HG03095 (cell line): Measurements from ENCODE around the gene ATXN2.
"Not testable (repeated sequence)": the region's sequence is repeated elsewhere in the genome, so short reads cannot be mapped to it uniquely, and the experiment has no call there.

Experiments used
- ATAC-seq: cut with Tn5 transposase; IDR thresholded peaks from one replicate; pipeline ENCODE4 v1.9.1; 2021; ENCODE audit warnings: moderate library complexity; ENCODE audit not compliant: unreplicated experiment

ATXN2 gene

GRCh38 chr12:111602348-111602747 lies 3.2 kb upstream of the ATXN2 start:
- ATAC-seq = no peak

- ATAC-seq = not testable (repeated sequence)
These were observed 1.9 kb upstream of the ATXN2 start for GRCh38 chr12:111600986-111601385.

GRCh38 chr12:111600205-111600642 lies 1.1 kb upstream of the ATXN2 start:
- ATAC-seq = no peak

- peak; percentile 63 for ATAC-seq
These were observed 514 bp upstream of the ATXN2 start for GRCh38 chr12:111599453-111600204.

GRCh38 chr12:111597831-111598636 lies 1.1 kb downstream of the ATXN2 start:
- peak; percentile 11 for ATAC-seq

GRCh38 chr12:111596985-111597830 lies 1.9 kb downstream of the ATXN2 start:
- ATAC-seq = no peak

GRCh38 chr12:111595341-111595835 lies 3.7 kb downstream of the ATXN2 start:
- not testable (repeated sequence) for ATAC-seq

- ATAC-seq = not testable (repeated sequence)
These were observed 7.6 kb downstream of the ATXN2 start for GRCh38 chr12:111591399-111592010.

GRCh38 chr12:111590552-111590951 lies 8.6 kb downstream of the ATXN2 start:
- no peak for ATAC-seq

- no peak for ATAC-seq
These were observed 9.5 kb downstream of the ATXN2 start for GRCh38 chr12:111589601-111590000.

GRCh38 chr12:111588010-111588409 lies 11.1 kb downstream of the ATXN2 start:
- no peak for ATAC-seq

GRCh38 chr12:111586986-111587385 lies 12.1 kb downstream of the ATXN2 start:
- no peak for ATAC-seq

GRCh38 chr12:111585690-111586089 lies 13.4 kb downstream of the ATXN2 start:
- ATAC-seq = no peak

GRCh38 chr12:111584959-111585358 lies 14.2 kb downstream of the ATXN2 start:
- no peak for ATAC-seq

- ATAC-seq = not testable (repeated sequence)
These were observed 15.6 kb downstream of the ATXN2 start for GRCh38 chr12:111583506-111583905.

GRCh38 chr12:111582133-111582747 lies 16.9 kb downstream of the ATXN2 start:
- ATAC-seq = no peak

- ATAC-seq = no peak
These were observed 17.5 kb downstream of the ATXN2 start for GRCh38 chr12:111581434-111582132.

- no peak for ATAC-seq
These were observed 18.4 kb downstream of the ATXN2 start for GRCh38 chr12:111580737-111581136.

- no peak for ATAC-seq
These were observed 19.0 kb downstream of the ATXN2 start for GRCh38 chr12:111580119-111580425.

- no peak for ATAC-seq
These were observed 20.2 kb downstream of the ATXN2 start for GRCh38 chr12:111578971-111579340.
